MM.1S (cell line): ENCODE data around the gene RET.

Experiments
- DNase-seq: peaks from one replicate; pipeline ENCODE4 v3.0.0-alpha.2; 2015
- H2AFZ ChIP-seq: fragments of 300-600 bp; sonication (generic); 2 replicates; pipeline ENCODE4 v1.6.0; 2016; ENCODE audit warnings: antibody characterized with exemption, low read length
- H3F3A ChIP-seq: fragments of 300-600 bp; sonication (generic); 2 replicates; pipeline ENCODE4 v1.6.1; 2016; ENCODE audit warnings: mild to moderate bottlenecking, antibody characterized with exemption, low read length, moderate library complexity, mixed read lengths; ENCODE audit not compliant: insufficient read depth
- H3K27ac ChIP-seq: fragments of 300-600 bp; sonication (generic); 2 replicates; pipeline ENCODE4 v1.5.1; 2016; ENCODE audit warnings: mild to moderate bottlenecking, low read length
- H3K27me3 ChIP-seq: fragments of 300-600 bp; sonication (generic); replicated peaks from 2 replicates; pipeline ENCODE4 v1.6.0; 2016; ENCODE audit warnings: low read length; ENCODE audit not compliant: insufficient read depth
- H3K36me3 ChIP-seq: fragments of 300-600 bp; sonication (generic); replicated peaks from 2 replicates; pipeline ENCODE4 v1.6.1; 2016; ENCODE audit warnings: mild to moderate bottlenecking, low read length, mixed read lengths; ENCODE audit not compliant: insufficient read depth
- H3K4me1 ChIP-seq: fragments of 300-600 bp; sonication (generic); 2 replicates; pipeline ENCODE4 v1.6.1; 2016; ENCODE audit warnings: low read length, mixed read lengths
- H3K4me2 ChIP-seq: fragments of 300-600 bp; sonication (generic); 2 replicates; pipeline ENCODE4 v1.6.0; 2016; ENCODE audit warnings: low read depth, low read length
- H3K4me3 ChIP-seq: fragments of 300-600 bp; sonication (generic); 2 replicates; pipeline ENCODE4 v1.5.1; 2016; ENCODE audit warnings: low read length, mixed read lengths
- H3K79me2 ChIP-seq: fragments of 300-600 bp; sonication (generic); 2 replicates; pipeline ENCODE4 v1.6.1; 2016; ENCODE audit warnings: mixed run types, low read length, mixed read lengths
- H3K9ac ChIP-seq: fragments of 300-600 bp; sonication (generic); 2 replicates; pipeline ENCODE4 v1.6.1; 2016; ENCODE audit warnings: low read length, mixed read lengths
- H3K9me2 ChIP-seq: fragments of 300-600 bp; sonication (generic); replicated peaks from 2 replicates; pipeline ENCODE4 v1.6.1; 2016; ENCODE audit warnings: mild to moderate bottlenecking, low read length, mixed read lengths; ENCODE audit not compliant: insufficient read depth
- H3K9me3 ChIP-seq: fragments of 300-600 bp; sonication (generic); replicated peaks from 2 replicates; pipeline ENCODE4 v1.6.1; 2016; ENCODE audit warnings: mild to moderate bottlenecking, low read length, mixed read lengths; ENCODE audit not compliant: insufficient read depth
- H4K20me1 ChIP-seq: fragments of 300-600 bp; sonication (generic); 2 replicates; pipeline ENCODE4 v1.6.1; 2016; ENCODE audit warnings: mild to moderate bottlenecking, low read length, moderate library complexity, mixed read lengths; ENCODE audit not compliant: insufficient read depth
- CTCF ChIP-seq: fragments of 300-600 bp; sonication (generic); IDR thresholded peaks from 2 replicates; pipeline ENCODE4 v1.5.1; 2016; ENCODE audit warnings: antibody characterized with exemption, low read length, mixed read lengths
- EZH2 ChIP-seq: fragments of 300-600 bp; sonication (generic); optimal IDR thresholded peaks from 2 replicates; pipeline ENCODE3; 2017; ENCODE audit warnings: low read depth, mild to moderate bottlenecking, antibody characterized with exemption, low read length, mixed read lengths
- EZH2phosphoT487 ChIP-seq: fragments of 300-600 bp; sonication (generic); IDR thresholded peaks from 2 replicates; pipeline ENCODE4 v1.6.1; 2018; ENCODE audit warnings: antibody characterized with exemption, low read length

Gene RET

GRCh38 chr10:43042503-43043341, 34.1 kb upstream of the RET start:
- Histone ChIP-seq H4K20me1 (no peaks in the 10 kb centered on the region), H3F3A (no peaks in the 10 kb centered on the region), H3K4me2 (no peak overlapping the region), H3K4me3 (no peak overlapping the region), H3K79me2 (no peaks in the 10 kb centered on the region), H3K27me3 (no peaks in the 10 kb centered on the region), H2AFZ (no peak overlapping the region), H3K9ac (no peak overlapping the region), H3K4me1 (no peaks in the 10 kb centered on the region), H3K36me3 (no peaks in the 10 kb centered on the region), H3K27ac (no peak overlapping the region), H3K9me3 (no peaks in the 10 kb centered on the region), H3K9me2 (no peaks in the 10 kb centered on the region)
- no peak for DNase-seq
- TF ChIP-seq CTCF (no peak), EZH2phosphoT487 (no peak), EZH2 (no peak)

GRCh38 chr10:43043342-43043772, 33.5 kb upstream of the RET start:
- TF ChIP-seq EZH2 (no peak), EZH2phosphoT487 (no peak), CTCF (no peak)
- Histone ChIP-seq H2AFZ (no peak overlapping the region), H3K9me2 (no peaks in the 10 kb centered on the region), H3K36me3 (no peaks in the 10 kb centered on the region), H3K9me3 (no peaks in the 10 kb centered on the region), H3K4me1 (no peaks in the 10 kb centered on the region), H3K27ac (no peak overlapping the region), H3K4me2 (no peak overlapping the region), H4K20me1 (no peaks in the 10 kb centered on the region), H3F3A (no peaks in the 10 kb centered on the region), H3K9ac (no peak overlapping the region), H3K79me2 (no peaks in the 10 kb centered on the region), H3K27me3 (no peaks in the 10 kb centered on the region), H3K4me3 (no peak overlapping the region)
- DNase-seq = no peak

- no peaks in the 10 kb centered on the region for H3F3A ChIP-seq
- H3K4me1 ChIP-seq = no peaks in the 10 kb centered on the region
- no peaks in the 10 kb centered on the region for H3K36me3 ChIP-seq
- no peaks in the 10 kb centered on the region for H3K27me3 ChIP-seq
- no peaks in the 10 kb centered on the region for H3K9me3 ChIP-seq
- H3K4me2 ChIP-seq = no peak overlapping the region
- no peak overlapping the region for H3K27ac ChIP-seq
- no peaks in the 10 kb centered on the region for H3K79me2 ChIP-seq
- H4K20me1 ChIP-seq = no peaks in the 10 kb centered on the region
- no peaks in the 10 kb centered on the region for H3K9me2 ChIP-seq
- TF ChIP-seq EZH2phosphoT487 = no peak
- no peak for TF ChIP-seq CTCF
- TF ChIP-seq EZH2 = no peak
- no peak overlapping the region for H3K9ac ChIP-seq
- DNase-seq = no peak
- no peak overlapping the region for H2AFZ ChIP-seq
- no peak overlapping the region for H3K4me3 ChIP-seq
Measured at GRCh38 chr10:43043773-43044447, 33.0 kb upstream of the RET start.
